OCI-LY1 (cell line): ENCODE results near the gene TMEM38B.

Source experiments
- EZH2 ChIP-seq: fragments of 200-600 bp; sonication (generic), shearing (Covaris generic); IDR thresholded peaks from 2 replicates; pipeline ENCODE4 v1.8.0; 2017; ENCODE audit warnings: borderline replicate concordance, mixed run types, mild to moderate bottlenecking, antibody characterized with exemption, low read length, moderate library complexity, mixed read lengths
- TF ChIP-seq, protein P1 (sequence below): fragments of 200-600 bp; sonication (generic), shearing (Covaris generic); IDR thresholded peaks from 2 replicates; pipeline ENCODE4 v1.5.1; 2017; ENCODE audit warnings: mild to moderate bottlenecking, antibody characterized with exemption, low read length, moderate library complexity, mixed read lengths

DNA sequence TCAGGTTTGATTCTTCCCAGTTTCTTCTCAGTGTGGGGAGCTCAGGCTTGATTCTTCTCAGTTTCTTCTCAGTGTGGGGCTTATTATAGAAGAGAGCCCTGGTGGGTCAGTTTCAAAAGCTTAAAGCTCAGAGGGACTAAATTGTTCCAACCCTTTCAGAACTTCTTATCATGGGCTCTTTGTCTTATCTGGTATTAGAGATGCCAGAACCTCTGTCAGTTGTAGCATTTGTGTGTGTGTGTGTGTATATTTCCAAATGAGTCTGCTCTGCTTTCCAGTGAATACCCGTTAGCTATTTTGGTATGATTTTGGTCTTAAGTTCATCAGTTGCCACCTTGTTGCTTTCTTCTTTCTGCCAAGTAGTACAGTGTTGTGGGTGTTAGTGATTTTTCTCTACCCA, 21.8 kb downstream of the TMEM38B start:
- TF ChIP-seq, protein P1, sequence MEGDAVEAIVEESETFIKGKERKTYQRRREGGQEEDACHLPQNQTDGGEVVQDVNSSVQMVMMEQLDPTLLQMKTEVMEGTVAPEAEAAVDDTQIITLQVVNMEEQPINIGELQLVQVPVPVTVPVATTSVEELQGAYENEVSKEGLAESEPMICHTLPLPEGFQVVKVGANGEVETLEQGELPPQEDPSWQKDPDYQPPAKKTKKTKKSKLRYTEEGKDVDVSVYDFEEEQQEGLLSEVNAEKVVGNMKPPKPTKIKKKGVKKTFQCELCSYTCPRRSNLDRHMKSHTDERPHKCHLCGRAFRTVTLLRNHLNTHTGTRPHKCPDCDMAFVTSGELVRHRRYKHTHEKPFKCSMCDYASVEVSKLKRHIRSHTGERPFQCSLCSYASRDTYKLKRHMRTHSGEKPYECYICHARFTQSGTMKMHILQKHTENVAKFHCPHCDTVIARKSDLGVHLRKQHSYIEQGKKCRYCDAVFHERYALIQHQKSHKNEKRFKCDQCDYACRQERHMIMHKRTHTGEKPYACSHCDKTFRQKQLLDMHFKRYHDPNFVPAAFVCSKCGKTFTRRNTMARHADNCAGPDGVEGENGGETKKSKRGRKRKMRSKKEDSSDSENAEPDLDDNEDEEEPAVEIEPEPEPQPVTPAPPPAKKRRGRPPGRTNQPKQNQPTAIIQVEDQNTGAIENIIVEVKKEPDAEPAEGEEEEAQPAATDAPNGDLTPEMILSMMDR = no peak
- TF ChIP-seq EZH2 = no peak
